NCI-H2196 (cell line): ENCODE measurements around the gene QPRT.
"Not testable (repeated sequence)": the region's sequence is repeated elsewhere in the genome, so short reads cannot be mapped to it uniquely, and the experiment has no call there.

ENCODE experiments used
- DNase-seq: peaks from one replicate; lab custom pipeline; 2025; ENCODE audit not compliant: unreplicated experiment; lab: John Stamatoyannopoulos, UW

Gene QPRT

GRCh38 chr16:29678691-29679267 lies at the start of gene QPRT:
Gene QPRT (plus strand): TSS chr16:29679180. CDS start chr16:29679198, 18 bp downstream.
- DNase-seq, result no peak

GRCh38 chr16:29629318-29629717 lies 49.7 kb upstream of the QPRT start:
- not testable (repeated sequence) for DNase-seq

- DNase-seq, result not testable (repeated sequence)
These were observed 47.3 kb upstream of the QPRT start for GRCh38 chr16:29631658-29632057.

- not testable (repeated sequence) for DNase-seq
These were observed 43.1 kb upstream of the QPRT start for GRCh38 chr16:29635902-29636301.

GRCh38 chr16:29636368-29636767 lies 42.6 kb upstream of the QPRT start:
- not testable (repeated sequence) for DNase-seq

- not testable (repeated sequence) for DNase-seq
These were observed 40.2 kb upstream of the QPRT start for GRCh38 chr16:29638751-29639150.

GRCh38 chr16:29641561-29641960 lies 37.4 kb upstream of the QPRT start:
- no peak for DNase-seq

GRCh38 chr16:29643596-29643995 lies 35.4 kb upstream of the QPRT start:
- no peak for DNase-seq

- DNase-seq, result no peak
These were observed 34.6 kb upstream of the QPRT start for GRCh38 chr16:29644338-29644857.

GRCh38 chr16:29644973-29645693 lies 33.8 kb upstream of the QPRT start:
- DNase-seq, result no peak

GRCh38 chr16:29645694-29646187 lies 33.2 kb upstream of the QPRT start:
- no peak for DNase-seq

GRCh38 chr16:29646947-29647346 lies 32.0 kb upstream of the QPRT start:
- DNase-seq, result no peak

- no peak for DNase-seq
These were observed 29.1 kb upstream of the QPRT start for GRCh38 chr16:29649588-29650494.

GRCh38 chr16:29650771-29651170 lies 28.2 kb upstream of the QPRT start:
- no peak for DNase-seq

- no peak for DNase-seq
These were observed 27.1 kb upstream of the QPRT start for GRCh38 chr16:29651774-29652349.

- DNase-seq, result no peak
These were observed 25.5 kb upstream of the QPRT start for GRCh38 chr16:29653471-29653870.

GRCh38 chr16:29653890-29654289 lies 25.1 kb upstream of the QPRT start:
- not testable (repeated sequence) for DNase-seq

- DNase-seq, result no peak
These were observed 22.1 kb upstream of the QPRT start for GRCh38 chr16:29656688-29657523.

- no peak for DNase-seq
These were observed 20.3 kb upstream of the QPRT start for GRCh38 chr16:29658705-29659104.
